ENCODE measurements around the gene HSD17B11.

The HSD17B11 gene

GRCh38 chr4:87423317-87424098 lies 32.5 kb upstream of the HSD17B11 start:
- H3K27ac ChIP-seq, result peak overlapping the region; percentile 90
- TF ChIP-seq CTCF (conservative IDR thresholded peaks at IDR 0.05), result no peak; the same call in 1 of the 2 replicates

- peak within 1 kb of the TSS; percentile 90 for H3K27ac ChIP-seq
- no peak for TF ChIP-seq CTCF (conservative IDR thresholded peaks at IDR 0.05)
Observed at GRCh38 chr4:87422104-87423052, 31.4 kb upstream of the HSD17B11 start, which contains the start of gene NUDT9. NUDT9 (plus strand) TSS chr4:87422573; CDS start chr4:87422906, 333 bp downstream.

- no peak for TF ChIP-seq CTCF (conservative IDR thresholded peaks at IDR 0.05)
- peak overlapping the region; percentile 90 for H3K27ac ChIP-seq
Observed at GRCh38 chr4:87420276-87420830, 29.4 kb upstream of the HSD17B11 start.

- peak overlapping the region; percentile 90 for H3K27ac ChIP-seq
- no peak for TF ChIP-seq CTCF (conservative IDR thresholded peaks at IDR 0.05)
Observed at GRCh38 chr4:87419578-87420249, 28.7 kb upstream of the HSD17B11 start.

GRCh38 chr4:87418410-87418809 lies 27.4 kb upstream of the HSD17B11 start:
- peak overlapping the region; percentile 90 for H3K27ac ChIP-seq

- no peak for TF ChIP-seq CTCF (conservative IDR thresholded peaks at IDR 0.05)
- no peak overlapping the region for H3K27ac ChIP-seq
Observed at GRCh38 chr4:87416965-87417364, 26.0 kb upstream of the HSD17B11 start.

- no peak for TF ChIP-seq CTCF (conservative IDR thresholded peaks at IDR 0.05)
- H3K27ac ChIP-seq, result no peak overlapping the region
Observed at GRCh38 chr4:87414816-87415215, 23.8 kb upstream of the HSD17B11 start.

Data from VCaP (cell line).